Measurements from ENCODE around the gene INSRR.

The INSRR gene

DNA sequence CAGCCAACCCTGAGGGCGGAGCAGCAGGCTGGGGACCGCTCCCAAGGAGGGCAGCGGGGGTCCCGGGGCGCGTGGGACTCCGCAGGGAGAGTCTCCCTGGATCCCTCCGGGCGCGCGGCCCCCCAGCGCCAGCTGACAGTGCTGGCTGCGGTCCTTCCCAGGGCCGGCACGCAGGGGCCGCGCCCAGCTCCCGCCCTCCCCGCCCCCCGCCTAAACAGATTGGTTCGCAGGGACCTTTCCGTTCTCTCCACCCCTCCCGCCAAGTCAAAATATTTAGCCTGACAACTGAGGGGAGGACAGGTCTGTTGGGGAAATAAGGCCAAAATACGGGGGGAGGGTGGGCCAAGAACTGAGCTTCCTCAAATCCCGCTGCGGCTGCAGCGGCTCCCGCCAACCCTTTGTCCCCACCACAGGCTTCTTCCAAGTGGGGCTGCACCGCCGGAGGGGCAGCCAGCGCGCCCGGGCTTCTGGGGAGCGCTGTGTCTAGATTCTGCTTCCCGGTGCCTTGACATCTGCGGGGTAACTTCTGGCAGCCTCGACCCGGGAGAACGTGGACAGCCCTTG, at the start of gene INSRR:
Gene INSRR, minus strand, starts transcription at position 159 of the 564 bp plus-strand sequence. CDS start 496 bp downstream, outside the sequence.
- DNase-seq (ENCODE audit: low read depth in 2 of 2) = no peak

DNA sequence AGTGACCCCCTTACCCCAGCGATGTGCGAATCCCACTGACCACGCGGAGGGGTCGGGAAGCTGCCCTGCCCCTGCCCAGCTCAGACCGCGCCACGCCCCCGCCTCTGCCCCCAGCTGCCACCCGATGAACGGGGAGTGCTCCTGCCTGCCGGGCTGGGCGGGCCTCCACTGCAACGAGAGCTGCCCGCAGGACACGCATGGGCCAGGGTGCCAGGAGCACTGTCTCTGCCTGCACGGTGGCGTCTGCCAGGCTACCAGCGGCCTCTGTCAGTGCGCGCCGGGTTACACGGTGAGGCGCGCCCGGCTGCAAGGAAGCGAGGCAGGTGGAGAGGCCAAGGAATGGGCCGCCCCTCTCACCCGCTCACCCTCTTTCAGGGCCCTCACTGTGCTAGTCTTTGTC, 49.6 kb upstream of the INSRR start:
- DNase-seq (ENCODE audit: low read depth in 2 of 2) = no peak

DNA sequence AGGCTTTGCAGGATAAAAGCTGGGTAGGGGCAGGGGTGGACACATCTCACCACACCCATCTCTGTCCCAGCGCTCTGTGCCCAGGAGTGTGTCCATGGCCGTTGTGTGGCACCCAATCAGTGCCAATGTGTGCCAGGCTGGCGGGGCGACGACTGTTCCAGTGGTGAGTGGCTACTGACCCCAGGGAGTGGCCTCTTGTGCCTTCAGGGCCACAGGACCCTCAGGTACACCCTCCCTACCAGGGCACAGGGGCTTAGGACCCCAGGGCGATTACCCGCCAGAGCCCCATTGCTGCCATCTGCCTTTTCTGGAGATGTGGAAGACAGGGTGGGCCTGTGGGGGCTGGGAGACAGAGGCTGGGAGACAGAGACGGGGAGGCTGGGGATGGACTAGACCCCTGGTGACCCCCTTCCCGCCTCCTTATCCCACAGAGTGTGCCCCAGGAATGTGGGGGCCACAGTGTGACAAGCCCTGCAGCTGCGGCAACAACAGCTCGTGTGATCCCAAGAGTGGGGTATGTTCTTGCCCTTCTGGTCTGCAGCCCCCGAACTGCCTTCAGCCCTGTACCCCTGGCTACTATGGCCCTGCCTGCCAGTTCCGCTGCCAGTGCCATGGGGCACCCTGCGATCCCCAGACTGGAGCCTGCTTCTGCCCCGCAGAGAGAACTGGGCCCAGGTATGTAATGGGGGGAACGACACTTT, 47.4 kb upstream of the INSRR start:
- DNase-seq (ENCODE audit: low read depth in 2 of 2) = no peak

DNA sequence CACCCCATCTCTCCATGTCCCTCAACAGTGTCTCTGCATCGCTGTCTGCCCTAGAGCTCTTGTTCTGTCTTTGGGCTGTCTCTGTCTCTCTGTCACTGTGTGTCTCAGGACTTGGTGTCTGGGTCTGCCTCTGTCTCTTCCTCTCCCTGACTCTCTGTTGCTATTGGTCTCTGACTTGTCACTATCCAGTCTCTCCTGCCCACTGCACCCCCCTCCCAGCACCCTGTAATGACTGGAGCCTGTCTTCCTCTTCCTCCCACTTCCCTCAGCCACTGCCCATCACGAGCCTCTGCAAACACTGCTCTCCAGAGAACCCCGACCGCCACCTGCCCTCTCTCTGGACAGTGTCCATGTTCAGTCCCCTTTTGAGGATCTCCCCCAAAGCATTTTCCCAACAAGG, 46.7 kb upstream of the INSRR start:
- no peak for DNase-seq (ENCODE audit: low read depth in 2 of 2)

DNA sequence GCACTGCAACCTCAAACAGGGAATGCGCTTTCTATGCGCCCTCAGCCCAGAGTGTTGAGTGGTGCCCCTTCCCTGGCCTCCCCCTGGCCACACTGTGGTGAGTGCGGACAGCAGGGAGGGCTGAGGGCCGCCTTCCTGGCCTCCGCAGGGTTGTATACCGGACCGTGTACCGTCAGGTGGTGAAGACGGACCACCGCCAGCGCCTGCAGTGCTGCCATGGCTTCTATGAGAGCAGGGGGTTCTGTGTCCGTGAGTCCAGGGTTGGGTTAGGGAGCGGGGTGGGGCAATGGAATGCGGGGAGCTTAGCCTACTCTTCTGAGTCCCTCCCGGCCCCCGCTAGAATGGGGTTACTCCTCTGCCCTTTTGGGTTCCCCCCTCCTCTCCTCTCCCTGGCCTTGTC, 46.3 kb upstream of the INSRR start:
- DNase-seq (ENCODE audit: low read depth in 2 of 2) = no peak

DNA sequence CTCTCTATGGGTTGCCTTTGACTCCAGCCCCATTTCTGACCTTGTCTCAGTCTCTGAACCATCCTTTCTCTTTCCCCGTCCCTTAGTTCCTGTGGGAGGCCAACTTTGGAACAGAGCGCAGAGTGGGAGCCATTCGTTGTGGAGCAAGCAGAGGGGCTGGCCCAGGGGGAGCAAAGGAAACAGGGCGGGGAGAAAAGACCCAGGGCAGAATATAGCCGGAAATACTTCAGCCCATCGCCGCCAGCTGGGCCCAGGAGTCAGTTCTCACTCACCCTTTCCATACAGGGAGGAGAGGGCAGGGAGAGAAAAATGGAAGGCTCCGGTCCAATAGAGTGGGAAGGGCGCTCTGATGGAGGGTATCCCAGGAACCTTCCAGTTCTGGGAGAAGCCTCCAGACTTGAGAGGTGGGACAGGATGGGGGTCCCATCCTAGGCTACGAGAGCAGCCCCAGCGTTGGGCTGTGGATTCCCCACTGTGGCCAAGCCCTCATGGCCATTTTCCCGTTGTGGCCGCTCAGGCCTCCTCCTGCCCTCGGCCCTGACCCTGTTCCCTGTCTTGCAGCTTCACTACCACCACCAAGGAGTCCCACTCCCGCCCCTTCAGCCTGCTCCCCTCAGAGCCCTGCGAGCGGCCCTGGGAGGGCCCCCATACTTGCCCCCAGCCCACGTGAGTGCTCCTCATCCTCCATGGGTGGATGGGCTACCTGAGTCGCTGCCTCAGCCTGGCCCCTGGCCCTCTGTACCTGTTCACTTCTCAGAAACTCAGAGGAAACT, 45.5 kb upstream of the INSRR start:
- no peak for DNase-seq (ENCODE audit: low read depth in 2 of 2)

DNA sequence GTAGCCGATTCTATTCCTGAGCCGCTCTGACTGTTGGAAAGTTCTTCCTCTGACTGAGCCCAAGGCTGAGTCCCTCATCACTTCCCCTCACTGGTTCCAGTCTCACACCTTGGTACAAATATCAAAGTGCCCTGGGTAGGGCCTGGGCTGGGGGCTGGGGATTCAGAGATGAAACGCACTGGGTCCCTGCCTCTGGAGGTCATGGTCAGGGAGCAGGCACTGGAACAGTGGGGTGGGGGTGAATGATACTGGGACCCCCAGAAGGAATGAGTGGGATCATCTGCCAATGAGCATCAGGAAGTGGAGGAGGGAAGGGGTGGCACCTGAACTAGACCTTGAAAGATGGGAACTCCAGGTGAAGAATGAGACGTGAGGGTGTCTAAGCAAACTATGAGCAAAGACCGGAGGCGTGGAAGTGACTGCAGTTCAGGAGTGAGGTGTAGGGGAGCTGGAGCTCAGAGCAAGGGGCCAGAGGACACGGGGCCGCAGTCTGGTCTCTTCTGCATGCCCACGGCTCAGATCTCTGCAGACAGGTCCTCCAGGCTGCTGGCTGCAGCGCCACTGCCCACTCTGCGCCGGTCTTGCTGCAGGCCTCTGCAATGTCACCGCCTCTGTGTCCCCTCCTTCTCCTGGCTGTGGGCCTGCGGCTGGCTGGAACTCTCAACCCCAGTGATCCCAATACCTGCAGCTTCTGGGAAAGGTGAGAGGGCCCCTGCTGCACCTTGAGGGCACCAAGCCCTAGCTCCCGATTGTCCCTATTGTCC, 44.6 kb upstream of the INSRR start:
- no peak for DNase-seq (ENCODE audit: low read depth in 2 of 2)

DNA sequence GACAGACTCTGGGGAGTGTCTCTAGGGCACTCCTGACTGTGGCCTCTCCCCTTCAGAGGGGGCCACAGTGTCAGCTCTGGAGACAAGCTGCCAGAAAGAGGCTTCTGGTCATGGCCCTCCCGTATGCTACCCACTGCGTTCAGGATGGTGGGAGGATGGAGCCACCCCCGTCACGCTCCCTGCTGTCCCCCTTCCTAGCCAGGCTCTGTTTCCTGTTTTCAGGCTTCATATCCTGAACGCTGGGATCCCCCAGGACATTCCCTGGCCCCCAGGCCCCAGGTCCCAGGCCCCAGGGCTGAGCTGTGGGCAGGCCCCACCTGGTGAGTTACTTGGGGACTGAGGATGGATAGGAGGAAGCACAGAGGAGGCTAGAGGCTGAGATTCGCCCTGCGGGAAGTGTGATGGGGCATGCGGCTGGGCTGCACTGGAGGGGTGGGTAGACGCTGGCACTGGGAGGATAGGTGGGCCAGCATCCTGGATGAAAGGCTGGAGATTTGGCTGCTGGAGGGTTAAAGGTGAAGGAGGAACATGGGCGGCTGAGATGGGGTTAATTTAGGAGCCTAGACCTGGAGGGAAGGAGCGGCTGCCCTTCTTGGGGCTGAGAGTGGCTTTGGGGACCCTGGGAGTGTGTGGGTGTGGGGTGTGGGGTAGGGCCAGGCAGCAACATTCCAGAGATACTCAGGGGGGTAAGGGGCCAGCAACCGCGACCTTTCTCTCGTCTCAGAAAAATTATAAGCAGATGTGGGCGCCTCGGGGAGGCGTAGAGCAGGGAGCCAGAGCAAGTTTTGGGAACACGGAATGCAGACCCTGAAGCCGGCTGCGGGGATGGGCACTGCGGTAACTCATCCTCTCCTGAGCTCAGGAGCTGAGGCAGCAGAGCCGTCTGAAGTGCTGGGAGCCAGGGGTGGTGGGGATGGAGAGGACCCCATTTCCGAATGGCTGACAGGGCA, 43.3 kb upstream of the INSRR start:
- no peak for DNase-seq (ENCODE audit: low read depth in 2 of 2)

DNA sequence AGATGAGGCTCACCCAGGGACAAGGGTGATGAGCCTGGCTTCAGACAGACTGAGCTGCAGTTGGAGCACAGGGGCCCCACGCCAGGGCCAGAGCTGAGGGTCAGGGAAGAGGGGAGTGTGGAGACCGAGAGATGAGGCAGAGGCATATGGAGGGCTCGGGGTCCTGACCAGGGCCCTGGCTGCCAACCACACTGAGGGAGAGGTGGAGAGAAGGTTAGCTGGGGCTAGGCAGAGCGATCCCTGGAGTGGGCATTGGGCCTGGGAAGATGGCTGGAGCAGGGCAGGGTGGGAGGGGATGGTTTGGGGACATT, 42.6 kb upstream of the INSRR start:
- no peak for DNase-seq (ENCODE audit: low read depth in 2 of 2)

DNA sequence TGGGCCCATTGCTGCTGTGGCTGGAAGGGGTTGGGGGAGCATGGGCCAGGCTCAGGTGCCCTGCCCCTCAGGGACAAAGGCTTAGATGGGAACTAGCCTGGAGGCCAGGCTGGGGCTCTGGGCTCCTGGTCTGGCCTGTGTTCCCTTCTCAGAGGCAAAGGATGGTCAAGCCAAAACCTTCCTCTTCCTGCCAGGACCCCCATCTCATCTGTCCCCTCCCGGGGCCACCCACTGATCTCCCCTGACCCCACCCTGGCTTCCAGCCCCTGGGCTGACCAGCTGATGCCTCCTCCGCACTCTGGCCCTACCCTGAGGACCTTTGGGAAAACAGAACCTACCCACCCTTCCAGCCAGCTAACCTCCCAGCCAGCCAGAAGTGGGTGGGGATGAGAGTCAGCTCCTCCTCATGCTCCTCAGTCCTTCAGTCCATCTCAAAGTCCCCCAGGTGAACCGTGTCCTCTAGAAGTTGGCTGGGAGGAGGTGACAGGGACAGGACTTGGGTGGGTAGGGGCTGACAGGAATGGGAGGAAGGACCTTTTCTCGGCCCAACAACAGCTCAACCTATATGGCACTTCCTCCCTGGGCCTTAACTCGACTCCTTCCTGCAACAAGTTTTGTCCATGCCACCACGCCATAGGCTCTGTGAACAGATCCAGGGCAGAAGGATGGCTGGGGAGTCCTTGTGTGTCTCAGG, 42.1 kb upstream of the INSRR start:
- no peak for DNase-seq (ENCODE audit: low read depth in 2 of 2)

DNA sequence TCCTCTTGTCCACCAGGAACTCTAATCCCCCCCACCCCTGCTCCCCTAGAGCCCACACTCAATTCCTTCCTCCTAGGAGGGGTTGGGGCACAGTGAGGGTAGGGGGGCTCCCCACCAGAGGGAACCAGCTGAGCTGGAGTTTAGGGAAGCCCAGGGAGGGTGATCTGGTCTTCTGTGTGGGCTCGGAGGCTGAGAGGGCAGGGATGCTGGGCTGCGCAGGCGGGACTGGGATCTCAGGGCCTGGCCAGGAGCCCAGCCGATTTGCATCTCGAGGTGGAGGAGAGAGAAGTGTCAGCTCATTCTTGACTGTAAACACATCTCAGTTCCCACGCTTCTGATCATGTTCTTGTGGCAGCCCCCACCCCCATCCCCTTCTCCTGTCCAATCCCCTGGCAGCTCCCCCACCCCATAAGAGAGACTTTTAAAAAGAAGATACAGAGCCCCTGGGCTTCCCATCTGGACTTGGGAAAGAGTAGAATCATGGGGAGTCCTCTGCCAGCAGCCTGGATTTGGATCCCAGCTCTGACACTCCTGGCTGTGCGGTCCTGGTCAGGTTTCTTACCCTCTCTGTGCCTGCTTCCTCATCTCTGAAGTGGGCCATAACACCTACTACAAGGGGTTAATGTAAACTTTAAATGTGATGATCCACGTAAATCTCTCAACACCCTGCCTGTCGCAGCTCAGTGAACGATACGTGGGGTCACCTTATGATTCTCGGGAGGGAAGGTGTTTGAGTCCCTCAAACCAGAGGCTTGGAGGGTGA, 41.2 kb upstream of the INSRR start:
- no peak for DNase-seq (ENCODE audit: low read depth in 2 of 2)

DNA sequence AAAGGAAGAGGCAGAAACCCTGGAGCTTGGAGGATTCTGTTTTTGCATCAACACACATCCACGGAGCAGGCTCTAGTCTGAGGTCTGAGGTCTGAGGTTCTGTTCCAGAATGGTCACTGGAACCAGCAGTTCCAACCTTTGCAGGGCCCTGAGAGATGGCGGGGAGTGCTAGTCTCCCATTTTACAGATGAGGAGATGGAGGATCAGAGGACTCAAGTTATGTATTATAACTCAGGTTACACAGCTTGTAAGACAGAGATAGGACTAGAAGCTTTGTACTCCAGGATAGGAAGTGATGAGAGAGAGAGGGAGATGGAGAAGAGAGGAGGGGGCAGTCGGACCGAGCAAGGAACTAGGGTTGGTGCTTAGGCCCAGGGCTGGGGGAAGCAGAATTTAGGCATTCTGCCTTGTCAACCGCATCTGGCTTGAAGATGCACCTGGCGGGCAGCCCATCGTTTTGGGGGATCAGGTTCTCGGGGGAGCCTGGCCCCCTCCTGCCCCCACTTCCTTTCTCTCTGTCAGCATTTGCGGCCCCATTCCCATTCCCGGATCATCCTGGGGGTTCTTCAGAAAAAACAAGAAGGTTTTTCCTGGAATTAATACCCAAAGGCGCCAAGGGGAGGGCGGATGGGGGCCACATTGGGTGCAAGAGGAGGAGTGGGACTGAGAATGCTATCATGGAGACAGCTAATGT, 40.2 kb upstream of the INSRR start:
- DNase-seq (ENCODE audit: low read depth in 2 of 2) = no peak

DNA sequence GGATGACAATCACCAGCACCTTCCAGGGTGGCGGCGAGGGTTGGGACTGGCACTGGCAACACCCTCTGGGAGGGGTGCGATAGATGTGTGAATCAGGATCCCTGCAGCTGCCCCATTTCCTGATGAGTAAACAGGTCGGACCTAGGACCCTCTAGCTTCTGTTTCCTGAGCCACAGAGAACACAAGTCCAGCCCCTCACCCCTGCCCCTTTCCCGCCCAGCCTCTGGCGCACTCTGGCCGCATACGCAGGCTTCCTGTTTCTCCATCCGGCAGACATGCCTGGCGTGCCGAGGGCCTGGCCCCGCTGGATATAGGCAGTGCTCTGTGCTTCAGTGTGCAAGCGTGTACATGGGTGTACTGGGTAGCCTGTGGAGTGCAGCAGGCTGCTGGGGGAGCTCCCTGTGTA, 39.2 kb upstream of the INSRR start:
- DNase-seq (ENCODE audit: low read depth in 2 of 2) = no peak

DNA sequence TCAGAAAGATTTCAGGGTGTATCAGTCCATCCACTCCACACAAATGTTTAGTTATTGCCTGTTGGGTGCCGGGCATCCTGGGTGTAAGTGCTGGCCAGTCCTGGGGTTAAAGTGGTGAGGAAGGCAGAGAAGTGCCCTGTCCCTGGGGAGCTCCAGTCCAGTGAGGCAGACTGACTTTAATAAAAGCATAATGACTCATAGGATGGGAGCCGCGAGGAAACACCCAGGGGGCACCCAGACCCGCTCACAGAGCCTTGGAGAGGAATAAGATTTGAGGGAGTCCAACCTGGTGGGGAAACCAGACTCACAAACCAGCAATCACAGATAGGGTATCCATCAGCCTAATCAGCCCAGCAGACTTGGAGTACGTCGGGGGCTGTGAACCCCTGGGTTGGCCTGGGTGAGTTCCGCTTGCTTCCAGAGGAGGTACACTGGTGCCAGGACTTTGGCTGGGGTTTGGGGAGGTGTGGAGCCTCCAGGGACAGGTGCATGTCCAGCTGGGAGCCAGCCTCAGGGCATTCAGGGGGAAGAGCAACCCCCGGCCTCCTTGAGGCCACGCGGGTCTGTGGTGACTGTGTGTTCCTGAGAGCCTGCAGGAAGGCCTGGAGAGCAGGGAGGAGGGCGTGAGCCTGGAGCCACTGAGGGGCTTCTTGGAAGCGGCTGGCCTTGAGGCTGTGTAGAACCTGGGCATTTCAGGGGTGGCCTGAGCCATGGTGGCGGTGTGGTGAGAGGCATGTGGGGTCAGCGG, 38.3 kb upstream of the INSRR start:
- no peak for DNase-seq (ENCODE audit: low read depth in 2 of 2)

DNA sequence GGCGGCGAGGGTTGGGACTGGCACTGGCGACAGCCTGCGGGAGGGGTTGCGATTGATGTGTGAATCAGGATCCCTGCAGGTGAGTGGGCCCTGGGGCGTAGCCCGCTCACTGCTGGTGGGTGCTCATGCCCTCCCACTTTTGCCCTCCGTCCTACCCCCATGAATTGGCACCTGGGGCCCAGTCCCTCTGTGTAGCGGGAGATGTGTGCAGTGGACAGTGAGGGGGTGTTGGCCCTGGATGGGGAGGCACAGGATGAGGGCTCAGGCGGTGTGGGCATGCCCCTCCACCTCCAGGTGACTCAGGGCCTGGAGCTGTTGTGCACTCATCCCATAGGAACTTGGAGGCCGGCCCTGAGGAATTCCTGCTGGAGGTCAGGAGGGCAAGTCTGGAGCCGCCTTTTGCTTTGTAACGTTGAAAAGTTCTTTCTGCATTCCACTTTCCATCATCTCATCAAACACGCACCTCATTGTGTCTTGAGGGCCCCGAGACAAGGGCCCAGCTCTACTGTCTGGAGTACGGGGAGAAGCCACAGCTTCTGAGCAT, 37.6 kb upstream of the INSRR start:
- no peak for DNase-seq (ENCODE audit: low read depth in 2 of 2)

DNA sequence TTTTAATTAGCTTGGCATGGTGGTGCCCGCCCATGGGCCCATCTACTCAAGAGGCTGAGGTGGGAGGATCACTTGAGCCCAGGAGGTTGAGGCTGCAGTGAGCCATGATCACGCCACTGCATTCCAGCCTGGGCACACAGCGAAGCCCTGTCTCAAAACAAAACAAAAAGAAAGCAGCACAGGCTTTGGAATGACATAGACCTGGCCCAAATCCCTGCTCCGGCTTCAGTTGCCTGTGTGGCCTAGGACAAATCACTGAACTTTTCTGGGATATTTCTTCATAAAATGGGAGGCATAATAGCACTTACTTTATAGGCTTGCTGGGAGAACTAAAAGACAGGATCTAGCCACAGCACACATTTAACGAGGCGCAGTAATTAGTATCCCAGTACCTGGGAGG, 37.0 kb upstream of the INSRR start:
- DNase-seq (ENCODE audit: low read depth in 2 of 2) = no peak

DNA sequence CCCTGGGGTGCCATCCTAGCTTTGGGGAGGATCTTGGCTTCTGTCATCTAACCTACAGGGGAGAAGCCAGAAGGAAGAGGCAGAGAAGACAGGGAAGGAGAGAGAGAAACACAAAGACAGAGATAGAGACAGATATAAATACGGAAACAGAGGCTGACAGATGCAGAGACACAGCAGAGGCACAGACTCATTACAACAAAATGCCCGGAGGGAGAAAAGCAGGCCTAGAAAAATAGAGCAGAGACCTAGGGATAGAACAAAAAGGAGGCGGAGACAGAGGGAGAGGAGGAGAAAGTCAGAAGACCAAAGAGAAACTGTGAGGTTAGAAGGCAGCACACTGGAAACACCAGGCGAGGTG, 36.5 kb upstream of the INSRR start:
- no peak for DNase-seq (ENCODE audit: low read depth in 2 of 2)

DNA sequence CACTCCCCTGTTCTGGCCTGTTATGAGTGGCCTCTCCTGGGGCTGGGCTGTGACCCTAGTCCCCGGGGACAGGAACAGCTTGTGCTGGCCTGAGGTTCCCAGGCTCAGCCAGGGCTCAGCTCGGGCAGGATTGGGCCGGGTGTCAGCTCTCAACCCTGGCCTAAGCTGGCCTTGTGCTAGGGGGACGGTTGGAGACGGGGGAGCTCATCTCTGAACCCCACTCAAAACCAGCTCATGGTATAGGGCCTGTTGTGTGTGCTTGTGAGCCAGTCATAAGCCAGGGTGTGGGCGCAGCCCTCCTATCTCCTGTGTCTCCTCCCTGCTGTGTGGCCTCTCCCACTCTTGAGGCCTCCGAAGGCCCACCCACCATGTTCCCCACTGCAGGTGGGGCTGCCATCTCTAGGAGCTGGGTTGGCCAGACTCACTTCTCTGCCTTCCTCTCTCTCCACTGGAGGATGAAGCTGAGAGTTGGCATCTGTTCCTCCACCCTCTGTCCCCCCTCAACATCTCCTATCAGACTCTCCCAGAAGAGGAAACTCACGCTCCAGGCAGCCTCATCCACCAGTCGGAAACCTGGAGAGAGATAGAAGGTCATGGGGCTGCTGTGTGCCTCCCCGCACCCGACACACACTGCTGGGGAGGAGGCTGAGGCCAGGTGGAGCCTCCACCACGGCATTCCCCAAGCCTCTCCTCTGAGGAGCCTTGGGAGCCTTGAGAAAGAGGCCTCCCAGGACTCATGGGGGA, 36.0 kb upstream of the INSRR start:
- DNase-seq (ENCODE audit: low read depth in 2 of 2) = no peak
